ENCODE measurements around the gene ELAVL3. TPM values are rescaled to one million over a fixed set of nuclear protein-coding genes. Genes with fewer than 3 reads are reported as not detected.
"Not testable (repeated sequence)": the region's sequence is repeated elsewhere in the genome, so short reads cannot be mapped to it uniquely, and the experiment has no call there.

ELAVL3 gene
- total and polyA plus RNA-seq, 8 donors: 0.04 to 0.31 (median 0.16) TPM; not detected in 1

DNA sequence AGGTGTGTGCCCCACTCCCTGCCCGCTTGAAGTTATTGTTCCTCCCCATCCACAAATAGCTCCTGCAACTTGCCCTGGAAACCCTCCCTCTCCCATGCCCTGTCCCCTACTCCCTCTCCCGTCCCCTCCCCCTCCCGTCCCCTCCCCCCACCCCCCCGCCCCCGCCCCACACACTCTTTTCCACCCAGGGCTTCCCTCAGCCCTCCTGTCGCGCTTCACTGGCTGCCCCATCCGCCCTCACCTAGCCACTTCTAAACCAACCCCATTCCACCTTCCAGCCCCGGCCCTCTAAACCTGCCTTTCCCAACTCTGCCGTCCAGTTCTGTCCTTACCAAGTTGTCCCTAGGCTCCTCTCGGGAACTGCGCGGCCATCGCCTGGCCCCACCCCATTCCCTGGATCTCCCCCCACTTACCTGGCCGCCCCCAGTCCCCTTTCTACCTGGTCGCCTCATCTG is 62.7 kb downstream of the ELAVL3 start:
- Histone ChIP-seq H3K9me3 (no peaks in the 10 kb centered on the region), H3K27me3 (peaks cover 4 to 70% of the 10 kb centered on the region in 2 donors), H3K36me3 (no peaks in the 10 kb centered on the region), H3K4me1 (peaks cover 17 to 45% of the 10 kb centered on the region in 2 donors), H3K27ac (peak overlapping the region in 1 of 2 donors; percentile 65), H3K4me3 (peak overlapping the region; percentile 58 to 59)
- intact Hi-C loops (cut with DNase I): no loop called here
- DNase-seq: no peak
- no peak for ATAC-seq
- TF ChIP-seq, protein P1, sequence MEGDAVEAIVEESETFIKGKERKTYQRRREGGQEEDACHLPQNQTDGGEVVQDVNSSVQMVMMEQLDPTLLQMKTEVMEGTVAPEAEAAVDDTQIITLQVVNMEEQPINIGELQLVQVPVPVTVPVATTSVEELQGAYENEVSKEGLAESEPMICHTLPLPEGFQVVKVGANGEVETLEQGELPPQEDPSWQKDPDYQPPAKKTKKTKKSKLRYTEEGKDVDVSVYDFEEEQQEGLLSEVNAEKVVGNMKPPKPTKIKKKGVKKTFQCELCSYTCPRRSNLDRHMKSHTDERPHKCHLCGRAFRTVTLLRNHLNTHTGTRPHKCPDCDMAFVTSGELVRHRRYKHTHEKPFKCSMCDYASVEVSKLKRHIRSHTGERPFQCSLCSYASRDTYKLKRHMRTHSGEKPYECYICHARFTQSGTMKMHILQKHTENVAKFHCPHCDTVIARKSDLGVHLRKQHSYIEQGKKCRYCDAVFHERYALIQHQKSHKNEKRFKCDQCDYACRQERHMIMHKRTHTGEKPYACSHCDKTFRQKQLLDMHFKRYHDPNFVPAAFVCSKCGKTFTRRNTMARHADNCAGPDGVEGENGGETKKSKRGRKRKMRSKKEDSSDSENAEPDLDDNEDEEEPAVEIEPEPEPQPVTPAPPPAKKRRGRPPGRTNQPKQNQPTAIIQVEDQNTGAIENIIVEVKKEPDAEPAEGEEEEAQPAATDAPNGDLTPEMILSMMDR (IDR thresholded peaks at IDR 0.05): no peak

DNA sequence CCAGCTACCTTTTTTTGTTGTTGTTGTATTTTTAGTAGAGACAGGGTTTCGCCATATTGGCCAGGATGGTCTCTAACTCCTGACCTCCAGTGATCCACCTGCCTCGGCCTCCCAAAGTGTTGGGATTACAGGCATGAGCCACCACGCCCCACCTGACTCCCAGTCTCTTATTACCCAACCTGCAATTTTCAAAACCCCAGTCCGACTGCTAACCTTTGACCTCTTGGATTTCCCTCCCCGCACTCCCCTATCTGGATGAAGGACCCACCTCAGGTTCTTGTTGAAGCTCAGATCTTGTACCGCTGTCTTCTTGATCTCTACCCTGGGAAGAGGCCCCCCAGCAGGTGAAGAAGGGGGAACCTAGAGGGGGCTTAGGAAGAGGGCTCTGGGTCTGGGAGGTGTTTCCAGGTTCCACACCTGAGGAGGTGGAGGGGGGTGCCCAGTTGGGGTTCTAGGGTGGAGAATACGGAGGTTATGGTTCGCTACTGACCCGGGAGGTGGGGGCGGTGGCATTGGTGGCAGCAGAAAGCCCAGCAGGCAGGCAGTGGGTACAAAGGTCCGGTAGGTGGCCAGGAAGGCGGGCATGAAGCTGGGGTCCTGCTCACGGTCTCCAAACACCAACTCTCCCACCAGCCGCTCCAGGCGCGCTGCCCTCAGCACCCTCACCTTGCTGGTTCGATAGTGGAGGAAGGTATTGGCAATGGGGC is 64.3 kb downstream of the ELAVL3 start:
- Histone ChIP-seq H3K4me1 (peaks cover 9 to 29% of the 10 kb centered on the region in 2 donors), H3K27me3 (peaks cover 4 to 53% of the 10 kb centered on the region in 2 donors), H3K27ac (no peak overlapping the region), H3K36me3 (no peaks in the 10 kb centered on the region), H3K9me3 (no peaks in the 10 kb centered on the region), H3K4me3 (no peak overlapping the region)
- intact Hi-C loops (cut with DNase I): no loop called here
- no peak for ATAC-seq
- no peak for DNase-seq
- TF ChIP-seq, protein P1 (IDR thresholded peaks at IDR 0.05): no peak

DNA sequence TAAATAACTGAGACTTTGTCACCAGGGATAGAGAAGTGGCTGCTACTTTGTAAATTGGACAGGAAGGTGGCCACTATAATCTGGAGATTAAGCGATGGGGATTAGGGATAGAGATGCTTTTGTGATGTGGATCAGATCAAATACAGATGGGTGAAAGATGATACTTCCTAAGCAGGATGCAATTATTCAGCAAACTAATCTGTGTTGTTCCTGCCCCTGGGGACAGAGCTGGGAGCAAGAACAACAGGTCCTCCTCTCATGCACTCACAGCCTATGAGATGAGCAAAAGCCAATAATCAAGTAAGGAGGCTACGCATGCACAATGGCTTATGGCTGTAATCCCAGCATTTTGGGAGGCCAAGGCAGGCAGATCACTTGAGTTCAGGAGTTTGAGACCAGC is 66.3 kb downstream of the ELAVL3 start:
- Histone ChIP-seq H3K4me3 (no peak overlapping the region), H3K4me1 (peaks cover 0 to 12% of the 10 kb centered on the region in 2 donors), H3K27ac (no peak overlapping the region), H3K27me3 (peaks cover 0 to 34% of the 10 kb centered on the region in 2 donors), H3K36me3 (no peaks in the 10 kb centered on the region), H3K9me3 (no peaks in the 10 kb centered on the region)
- intact Hi-C loops (cut with DNase I): no loop called here
- TF ChIP-seq, protein P1 (IDR thresholded peaks at IDR 0.05): no peak
- ATAC-seq (no peak), DNase-seq (peak in 1 of 4 donors; percentile 5)

DNA sequence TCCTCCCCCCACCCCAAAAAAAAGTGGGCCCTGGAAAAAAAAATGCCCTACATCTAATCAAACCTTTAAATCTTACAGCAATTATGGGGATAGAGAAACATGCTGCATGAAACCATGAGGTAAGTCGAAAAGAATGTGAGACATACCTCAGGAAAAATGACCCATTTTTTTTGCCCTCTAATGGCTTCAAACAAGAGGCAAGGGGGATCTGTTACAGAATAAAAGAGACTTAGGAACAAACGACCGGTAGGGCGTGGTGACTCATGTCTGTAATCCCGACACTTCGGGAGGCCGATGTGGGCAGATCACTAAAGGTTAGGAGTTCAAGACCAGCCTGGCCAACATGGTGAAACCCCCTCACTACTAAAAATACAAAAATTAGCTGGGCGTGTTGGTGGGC is 70.2 kb downstream of the ELAVL3 start:
- H3K4me3 ChIP-seq: no peak overlapping the region
- no peak for ATAC-seq

DNA sequence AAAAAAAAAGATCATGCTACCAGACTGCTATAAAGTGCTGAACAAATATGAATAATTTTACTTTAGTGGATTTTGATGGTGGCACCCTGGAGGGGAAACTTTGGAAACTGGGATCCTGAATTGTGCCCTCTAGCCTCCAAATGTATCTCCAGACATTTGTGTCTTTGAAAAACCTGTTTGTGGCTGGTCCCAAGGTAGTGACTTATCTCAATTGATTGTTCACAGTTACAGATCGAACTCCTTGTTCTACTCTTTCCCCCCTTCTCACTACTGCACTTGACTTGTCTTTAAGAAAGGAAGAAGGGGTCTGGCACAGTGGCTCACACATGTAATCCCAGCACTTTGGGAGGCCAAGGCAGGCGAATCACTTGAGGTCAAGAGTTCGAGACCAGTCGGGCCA is 72.3 kb downstream of the ELAVL3 start:
- TF ChIP-seq, protein P1 (IDR thresholded peaks at IDR 0.05): no peak
- Histone ChIP-seq H3K4me3 (no peak overlapping the region), H3K36me3 (peaks cover 0 to 7% of the 10 kb centered on the region in 2 donors), H3K27ac (no peak overlapping the region), H3K4me1 (peaks cover 0 to 14% of the 10 kb centered on the region in 2 donors), H3K9me3 (no peaks in the 10 kb centered on the region), H3K27me3 (peaks cover 0 to 9% of the 10 kb centered on the region in 2 donors)
- no peak for ATAC-seq
- intact Hi-C loops (cut with DNase I): no loop called here
- DNase-seq: no peak

More for the DNA sequence above, 70.2 kb downstream of the ELAVL3 start:
- Histone ChIP-seq H3K9me3 (no peaks in the 10 kb centered on the region), H3K27me3 (peaks cover 0 to 9% of the 10 kb centered on the region in 2 donors), H3K4me1 (peaks cover 0 to 14% of the 10 kb centered on the region in 2 donors), H3K36me3 (peaks cover 0 to 5% of the 10 kb centered on the region in 2 donors), H3K27ac (no peak overlapping the region)
- DNase-seq: no peak
- intact Hi-C loops (cut with DNase I): no loop called here
- TF ChIP-seq, protein P1 (IDR thresholded peaks at IDR 0.05): no peak

DNA sequence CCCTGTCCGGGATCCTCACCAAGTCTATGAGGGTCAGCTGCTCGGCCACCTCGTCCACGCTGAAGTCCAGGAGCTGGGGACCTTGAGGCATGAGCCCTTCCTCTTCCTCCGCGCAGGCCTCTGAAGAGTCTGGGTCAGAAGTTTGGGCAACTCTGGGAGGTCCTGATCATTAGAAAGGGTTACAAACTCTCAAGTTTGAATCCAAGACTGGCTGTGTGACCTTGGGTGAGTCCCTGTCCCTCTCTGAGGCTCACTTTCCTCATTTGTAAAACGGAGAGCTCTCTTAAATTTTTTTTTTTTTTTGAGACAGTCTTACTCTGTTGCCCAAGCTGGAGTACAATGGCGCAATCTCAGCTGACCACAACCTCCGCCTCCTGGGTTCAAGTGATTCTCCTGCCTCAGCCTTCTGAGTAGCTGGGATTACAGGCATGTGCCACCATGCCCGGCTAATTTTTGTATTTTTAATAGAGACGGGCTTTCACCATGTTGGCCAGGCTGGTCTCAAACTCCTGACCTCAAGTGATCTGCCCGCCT is 74.1 kb downstream of the ELAVL3 start:
- H3K36me3 ChIP-seq: peaks cover 0 to 13% of the 10 kb centered on the region in 2 donors
- H3K27me3 ChIP-seq; DNase-seq; H3K4me3 ChIP-seq; H3K27ac ChIP-seq; intact Hi-C loops (cut with DNase I); H3K9me3 ChIP-seq: not testable (repeated sequence)
- peaks cover 0 to 14% of the 10 kb centered on the region in 2 donors for H3K4me1 ChIP-seq
- peak; percentile 40 for ATAC-seq

All from left lung (tissue), 10 donors.